Right lobe of liver (tissue), 4 donors: ENCODE data around the gene MIGA1.

Experiments
- POLR2A ChIP-seq: fragments of 450-650 bp; IDR thresholded peaks from one replicate; pipeline ENCODE4 v1.6.1; 2017; ENCODE audit warnings: antibody characterized with exemption, mild to moderate bottlenecking
- TF ChIP-seq, protein P1 (sequence below), 4 donors: fragments of 200-600 bp in 3 of 4; fragments of 450-650 bp in 1 of 4; IDR thresholded peaks; one replicate each; pipeline versions ENCODE4 v1.5.1 to v1.8.0; 2016 to 2022; ENCODE audit warnings: antibody characterized with exemption in 4 of 4, mild to moderate bottlenecking in 2 of 4
- donor health status: DM: no; HTN: no; CAD: no.
- donor health status: DM: no; HTN: no; CAD: no.
- donor health status: DM: no; HTN: yes; CAD: no.

GRCh38 chr1:77906019-77906545 is 126.6 kb downstream of the MIGA1 start:
- TF ChIP-seq POLR2A: no peak
- TF ChIP-seq, protein P1, sequence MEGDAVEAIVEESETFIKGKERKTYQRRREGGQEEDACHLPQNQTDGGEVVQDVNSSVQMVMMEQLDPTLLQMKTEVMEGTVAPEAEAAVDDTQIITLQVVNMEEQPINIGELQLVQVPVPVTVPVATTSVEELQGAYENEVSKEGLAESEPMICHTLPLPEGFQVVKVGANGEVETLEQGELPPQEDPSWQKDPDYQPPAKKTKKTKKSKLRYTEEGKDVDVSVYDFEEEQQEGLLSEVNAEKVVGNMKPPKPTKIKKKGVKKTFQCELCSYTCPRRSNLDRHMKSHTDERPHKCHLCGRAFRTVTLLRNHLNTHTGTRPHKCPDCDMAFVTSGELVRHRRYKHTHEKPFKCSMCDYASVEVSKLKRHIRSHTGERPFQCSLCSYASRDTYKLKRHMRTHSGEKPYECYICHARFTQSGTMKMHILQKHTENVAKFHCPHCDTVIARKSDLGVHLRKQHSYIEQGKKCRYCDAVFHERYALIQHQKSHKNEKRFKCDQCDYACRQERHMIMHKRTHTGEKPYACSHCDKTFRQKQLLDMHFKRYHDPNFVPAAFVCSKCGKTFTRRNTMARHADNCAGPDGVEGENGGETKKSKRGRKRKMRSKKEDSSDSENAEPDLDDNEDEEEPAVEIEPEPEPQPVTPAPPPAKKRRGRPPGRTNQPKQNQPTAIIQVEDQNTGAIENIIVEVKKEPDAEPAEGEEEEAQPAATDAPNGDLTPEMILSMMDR (IDR thresholded peaks at IDR 0.05): no peak
